Upper lobe of left lung (tissue), 4 donors: ENCODE data around the gene GUCA2B.

ENCODE experiments used
- POLR2AphosphoS5 ChIP-seq, 2 donors: sonication (generic); formaldehyde crosslinking; IDR thresholded peaks; one replicate each; pipeline ENCODE4 v1.5.1; 2017; ENCODE audit warnings: antibody characterized with exemption in 2 of 2
- TF ChIP-seq, protein P1 (sequence below), 6 experiments: fragments of 450-650 bp in 4 of 6; fragments of 200-600 bp in 2 of 6; sonication (generic) in 2 of 6; IDR thresholded peaks; one replicate each; pipeline ENCODE4 v1.5.1; 2016 to 2019; ENCODE audit warnings: antibody characterized with exemption in 6 of 6

DNA sequence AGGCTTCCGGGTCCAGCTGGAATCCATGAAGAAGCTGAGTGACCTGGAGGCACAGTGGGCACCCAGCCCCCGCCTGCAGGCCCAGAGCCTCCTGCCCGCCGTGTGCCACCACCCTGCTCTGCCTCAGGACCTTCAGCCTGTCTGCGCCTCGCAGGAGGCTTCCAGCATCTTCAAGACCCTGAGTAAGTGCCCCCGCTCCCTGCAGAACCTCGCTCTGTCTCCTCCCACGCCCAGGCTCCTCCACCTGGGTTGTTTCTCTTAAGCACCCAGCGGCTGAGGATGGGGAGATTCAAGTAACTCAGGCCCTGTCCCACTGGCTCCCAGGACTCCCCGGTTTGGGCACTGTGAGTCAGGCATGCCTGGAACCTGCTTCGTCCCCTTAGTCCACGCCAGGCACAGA, 1.5 kb downstream of the GUCA2B start:
- TF ChIP-seq, protein P1, sequence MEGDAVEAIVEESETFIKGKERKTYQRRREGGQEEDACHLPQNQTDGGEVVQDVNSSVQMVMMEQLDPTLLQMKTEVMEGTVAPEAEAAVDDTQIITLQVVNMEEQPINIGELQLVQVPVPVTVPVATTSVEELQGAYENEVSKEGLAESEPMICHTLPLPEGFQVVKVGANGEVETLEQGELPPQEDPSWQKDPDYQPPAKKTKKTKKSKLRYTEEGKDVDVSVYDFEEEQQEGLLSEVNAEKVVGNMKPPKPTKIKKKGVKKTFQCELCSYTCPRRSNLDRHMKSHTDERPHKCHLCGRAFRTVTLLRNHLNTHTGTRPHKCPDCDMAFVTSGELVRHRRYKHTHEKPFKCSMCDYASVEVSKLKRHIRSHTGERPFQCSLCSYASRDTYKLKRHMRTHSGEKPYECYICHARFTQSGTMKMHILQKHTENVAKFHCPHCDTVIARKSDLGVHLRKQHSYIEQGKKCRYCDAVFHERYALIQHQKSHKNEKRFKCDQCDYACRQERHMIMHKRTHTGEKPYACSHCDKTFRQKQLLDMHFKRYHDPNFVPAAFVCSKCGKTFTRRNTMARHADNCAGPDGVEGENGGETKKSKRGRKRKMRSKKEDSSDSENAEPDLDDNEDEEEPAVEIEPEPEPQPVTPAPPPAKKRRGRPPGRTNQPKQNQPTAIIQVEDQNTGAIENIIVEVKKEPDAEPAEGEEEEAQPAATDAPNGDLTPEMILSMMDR (IDR thresholded peaks at IDR 0.05) = no peak
- no peak for TF ChIP-seq POLR2AphosphoS5 (IDR thresholded peaks at IDR 0.05)
